Measurements from ENCODE around the gene TMEM176A.
A peak's percentile ranks its signal among the peaks of the same experiment; 100 is the strongest.
"Not testable (repeated sequence)": the region's sequence is repeated elsewhere in the genome, so short reads cannot be mapped to it uniquely, and the experiment has no call there.

The TMEM176A gene

GRCh38 chr7:150800581-150801241 is at the start of gene TMEM176A:
TSS of gene TMEM176A (plus strand) at chr7:150800769. CDS start at chr7:150801551, 782 bp downstream.
- no peak for DNase-seq

GRCh38 chr7:150751702-150752101 is 48.9 kb upstream of the TMEM176A start:
- no peak for DNase-seq

GRCh38 chr7:150753239-150753638 is 47.3 kb upstream of the TMEM176A start:
- no peak for DNase-seq

GRCh38 chr7:150753826-150754603 is 46.6 kb upstream of the TMEM176A start:
- DNase-seq, result peak; percentile 31

- DNase-seq, result no peak
Measured at GRCh38 chr7:150754951-150755350, 45.6 kb upstream of the TMEM176A start.

GRCh38 chr7:150755473-150756099 is 45.0 kb upstream of the TMEM176A start:
- DNase-seq, result no peak

GRCh38 chr7:150756166-150756565 is 44.4 kb upstream of the TMEM176A start:
- no peak for DNase-seq

GRCh38 chr7:150756858-150757257 is 43.7 kb upstream of the TMEM176A start:
- no peak for DNase-seq

GRCh38 chr7:150759479-150759878 is 41.1 kb upstream of the TMEM176A start:
- no peak for DNase-seq

GRCh38 chr7:150766334-150766709 is 34.2 kb upstream of the TMEM176A start:
- no peak for DNase-seq

- DNase-seq, result no peak
Measured at GRCh38 chr7:150769768-150770167, 30.8 kb upstream of the TMEM176A start.

GRCh38 chr7:150774131-150774530 is 26.4 kb upstream of the TMEM176A start:
- DNase-seq, result not testable (repeated sequence)

- no peak for DNase-seq
Measured at GRCh38 chr7:150778014-150778737, 22.4 kb upstream of the TMEM176A start.

GRCh38 chr7:150778738-150779301 is 21.7 kb upstream of the TMEM176A start:
- DNase-seq, result peak; percentile 36

GRCh38 chr7:150780292-150780691 is 20.3 kb upstream of the TMEM176A start:
- DNase-seq, result no peak

- DNase-seq, result peak; percentile 10
Measured at GRCh38 chr7:150781103-150781502, 19.5 kb upstream of the TMEM176A start.

- no peak for DNase-seq
Measured at GRCh38 chr7:150781961-150782360, 18.6 kb upstream of the TMEM176A start.

- DNase-seq, result no peak
Measured at GRCh38 chr7:150784120-150784736, 16.3 kb upstream of the TMEM176A start.

GRCh38 chr7:150784954-150785353 is 15.6 kb upstream of the TMEM176A start:
- no peak for DNase-seq

- DNase-seq, result no peak
Measured at GRCh38 chr7:150787321-150788281, 13.0 kb upstream of the TMEM176A start.
